Measurements from ENCODE around the gene SLIT3.

The SLIT3 gene

DNA sequence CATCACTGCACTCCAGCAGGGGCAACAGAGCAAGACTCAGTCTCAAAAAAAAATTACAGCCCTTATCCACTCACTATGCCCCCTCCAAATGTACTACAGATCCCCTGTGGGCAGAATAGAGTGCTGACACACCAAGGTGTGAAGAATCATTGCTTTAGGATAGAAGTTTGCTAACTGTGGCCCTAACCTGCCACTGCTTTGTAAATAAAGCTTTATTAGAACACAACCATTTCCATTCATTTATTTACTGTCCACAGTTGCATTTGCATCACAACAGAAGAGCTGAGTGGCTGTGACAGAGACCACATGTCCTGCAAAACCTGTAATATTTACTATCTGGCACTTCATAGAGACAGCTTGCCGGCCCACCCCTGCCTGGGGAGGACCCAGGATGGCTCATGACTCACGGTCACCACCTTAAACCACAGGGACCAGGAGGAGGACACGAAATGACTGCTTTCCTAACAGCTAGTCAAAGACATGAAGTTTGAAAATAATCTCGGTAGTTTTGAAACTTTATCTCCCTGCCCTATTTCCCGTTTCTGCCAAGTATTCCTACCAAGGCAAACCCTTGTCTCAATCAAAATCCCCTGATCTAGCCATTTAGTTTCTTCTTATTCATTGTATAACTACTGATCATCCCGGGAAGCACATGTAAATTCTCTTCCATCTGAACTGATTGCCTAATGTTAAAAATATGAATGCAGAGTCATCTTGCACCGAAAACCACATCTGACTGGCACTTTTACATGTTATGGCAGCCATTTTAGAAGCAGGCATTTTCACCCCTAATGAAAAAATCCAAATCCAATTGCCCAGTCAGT lies 206.1 kb downstream of the SLIT3 start:
- DNase-seq (ENCODE audit: low read depth), result peak; percentile 44
- TF ChIP-seq, protein P1, sequence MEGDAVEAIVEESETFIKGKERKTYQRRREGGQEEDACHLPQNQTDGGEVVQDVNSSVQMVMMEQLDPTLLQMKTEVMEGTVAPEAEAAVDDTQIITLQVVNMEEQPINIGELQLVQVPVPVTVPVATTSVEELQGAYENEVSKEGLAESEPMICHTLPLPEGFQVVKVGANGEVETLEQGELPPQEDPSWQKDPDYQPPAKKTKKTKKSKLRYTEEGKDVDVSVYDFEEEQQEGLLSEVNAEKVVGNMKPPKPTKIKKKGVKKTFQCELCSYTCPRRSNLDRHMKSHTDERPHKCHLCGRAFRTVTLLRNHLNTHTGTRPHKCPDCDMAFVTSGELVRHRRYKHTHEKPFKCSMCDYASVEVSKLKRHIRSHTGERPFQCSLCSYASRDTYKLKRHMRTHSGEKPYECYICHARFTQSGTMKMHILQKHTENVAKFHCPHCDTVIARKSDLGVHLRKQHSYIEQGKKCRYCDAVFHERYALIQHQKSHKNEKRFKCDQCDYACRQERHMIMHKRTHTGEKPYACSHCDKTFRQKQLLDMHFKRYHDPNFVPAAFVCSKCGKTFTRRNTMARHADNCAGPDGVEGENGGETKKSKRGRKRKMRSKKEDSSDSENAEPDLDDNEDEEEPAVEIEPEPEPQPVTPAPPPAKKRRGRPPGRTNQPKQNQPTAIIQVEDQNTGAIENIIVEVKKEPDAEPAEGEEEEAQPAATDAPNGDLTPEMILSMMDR (conservative IDR thresholded peaks at IDR 0.05; ENCODE audit: control insufficient read depth, insufficient read depth, low read depth, low read length), result no peak
- H3K4me3 ChIP-seq (ENCODE audit: control insufficient read depth, low read depth, low read length), result no peak overlapping the region

DNA sequence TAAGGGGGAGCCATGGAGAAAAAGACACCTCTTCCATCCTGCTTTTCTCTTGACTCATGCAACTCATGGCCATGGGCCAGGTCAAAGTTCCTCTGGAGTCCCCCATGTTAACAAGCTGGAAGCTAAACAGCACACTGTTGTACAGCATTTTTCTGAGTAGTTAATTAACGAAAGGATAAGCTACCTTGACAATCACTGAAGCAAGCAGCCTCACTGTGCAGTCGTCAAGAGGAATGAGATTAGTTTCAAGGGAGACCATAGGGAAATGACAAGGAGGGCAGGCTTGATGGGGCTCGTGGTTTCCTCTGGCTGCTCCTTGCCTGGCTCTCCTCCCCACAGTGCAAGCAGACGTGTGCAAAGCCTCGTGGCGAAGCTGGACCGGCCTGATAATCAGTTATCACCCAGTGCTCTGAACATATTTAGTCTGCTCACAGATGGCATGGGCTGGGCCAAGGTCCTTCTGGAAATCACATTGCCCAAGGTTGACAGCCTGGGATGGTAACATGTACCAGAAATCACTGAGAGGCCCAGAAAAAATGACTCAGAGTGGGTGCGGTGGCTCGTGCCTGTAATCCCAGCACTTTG lies 209.5 kb downstream of the SLIT3 start:
- TF ChIP-seq, protein P1 (conservative IDR thresholded peaks at IDR 0.05; ENCODE audit: control insufficient read depth, insufficient read depth, low read depth, low read length), result no peak
- no peak overlapping the region for H3K4me3 ChIP-seq (ENCODE audit: control insufficient read depth, low read depth, low read length)
- no peak for DNase-seq (ENCODE audit: low read depth)

DNA sequence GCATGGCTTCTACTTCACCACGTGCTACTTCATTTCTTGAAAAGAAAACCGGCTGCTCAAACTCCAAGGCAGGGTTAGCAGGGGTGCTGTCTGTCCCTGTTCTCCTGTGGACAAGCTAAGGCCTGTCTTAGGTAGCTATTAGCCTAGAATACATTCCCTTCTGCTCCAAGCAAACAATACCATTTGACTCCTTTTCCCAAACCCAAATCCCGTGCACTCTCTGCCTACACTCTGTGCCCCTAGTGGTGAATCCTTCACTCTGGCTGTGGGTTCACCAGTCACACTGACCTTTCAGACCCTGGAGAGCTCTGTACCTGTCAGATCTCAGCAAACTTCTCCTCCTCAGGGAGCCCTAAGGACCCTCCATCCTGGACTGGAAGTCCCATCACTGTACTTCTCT lies 211.6 kb downstream of the SLIT3 start:
- no peak for DNase-seq (ENCODE audit: low read depth)
- TF ChIP-seq, protein P1 (conservative IDR thresholded peaks at IDR 0.05; ENCODE audit: control insufficient read depth, insufficient read depth, low read depth, low read length), result peak; percentile 9
- H3K4me3 ChIP-seq (ENCODE audit: control insufficient read depth, low read depth, low read length), result no peak overlapping the region

DNA sequence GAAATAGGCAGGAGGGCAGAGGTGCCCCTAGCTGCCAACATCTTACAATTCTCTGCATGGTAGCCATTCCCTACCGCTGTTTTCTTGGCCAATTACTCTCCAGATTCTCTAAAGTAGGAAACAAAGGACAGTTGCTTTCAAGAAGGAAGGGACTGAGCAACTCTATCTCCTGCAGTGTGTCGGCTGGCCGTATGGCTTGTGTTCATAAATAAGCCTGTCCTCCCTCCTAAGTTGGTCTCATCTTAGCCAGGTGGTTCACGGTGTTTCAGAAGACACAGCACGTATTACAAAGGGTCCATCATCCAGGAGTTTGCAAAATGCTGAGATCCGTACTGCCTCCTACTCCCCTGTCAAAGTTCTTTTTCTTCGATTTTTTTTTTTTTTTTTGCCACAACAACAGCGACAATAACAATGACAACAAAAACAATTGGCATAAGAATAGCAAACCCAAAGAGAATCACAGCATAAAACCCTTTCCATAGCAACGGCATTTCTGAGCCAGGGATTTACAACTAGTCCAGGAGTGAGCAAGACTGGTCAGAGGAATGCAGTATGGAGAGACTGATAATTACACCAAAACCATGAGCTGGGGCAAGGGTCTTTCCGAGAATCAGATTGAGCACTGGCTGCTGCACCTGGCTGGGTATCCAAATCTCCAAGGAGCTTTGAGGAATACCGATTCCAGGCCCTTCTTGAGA lies 212.8 kb downstream of the SLIT3 start:
- DNase-seq (ENCODE audit: low read depth), result no peak
- H3K4me3 ChIP-seq (ENCODE audit: control insufficient read depth, low read depth, low read length), result no peak overlapping the region
- TF ChIP-seq, protein P1 (conservative IDR thresholded peaks at IDR 0.05; ENCODE audit: control insufficient read depth, insufficient read depth, low read depth, low read length), result no peak

DNA sequence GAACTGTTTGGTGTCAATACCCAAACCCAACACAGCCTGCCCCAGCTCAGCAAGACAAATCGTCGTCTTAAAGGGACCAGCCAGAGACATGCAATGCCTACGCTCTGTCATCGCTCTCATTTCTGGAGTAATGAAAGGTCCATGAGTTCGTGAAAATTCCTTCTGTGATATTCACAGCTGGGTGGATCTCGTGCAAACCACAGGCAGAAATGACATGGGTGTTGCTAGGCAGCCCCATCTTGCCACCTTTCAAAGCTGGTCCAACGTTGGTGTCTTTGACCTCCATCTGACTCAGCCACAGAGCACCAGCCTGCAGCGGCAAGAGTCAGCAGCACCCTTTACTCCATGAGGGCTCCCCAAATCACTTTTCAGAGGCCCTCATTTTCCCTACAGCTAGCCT lies 215.3 kb downstream of the SLIT3 start:
- TF ChIP-seq, protein P1 (conservative IDR thresholded peaks at IDR 0.05; ENCODE audit: control insufficient read depth, insufficient read depth, low read depth, low read length), result no peak
- no peak overlapping the region for H3K4me3 ChIP-seq (ENCODE audit: control insufficient read depth, low read depth, low read length)
- DNase-seq (ENCODE audit: low read depth), result no peak

DNA sequence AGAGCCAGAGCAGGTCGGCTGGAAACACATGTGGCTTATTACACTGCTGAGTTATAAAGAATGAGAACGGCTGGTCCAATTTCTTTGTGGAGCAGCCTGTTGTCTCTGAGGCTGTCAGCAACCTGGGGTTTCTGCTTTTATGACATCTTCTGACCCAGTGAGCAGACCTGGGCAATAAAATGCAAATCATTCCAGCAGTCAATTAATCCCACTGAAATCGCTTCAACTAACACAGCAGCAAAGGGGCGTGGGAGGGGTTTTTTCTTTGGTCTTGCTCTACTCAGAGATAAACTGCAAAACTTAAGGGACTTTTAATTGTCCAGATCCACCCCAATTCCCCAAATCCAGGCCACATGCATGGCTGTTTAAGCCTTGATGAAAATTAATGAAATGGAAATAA lies 215.7 kb downstream of the SLIT3 start:
- TF ChIP-seq, protein P1 (conservative IDR thresholded peaks at IDR 0.05; ENCODE audit: control insufficient read depth, insufficient read depth, low read depth, low read length), result no peak
- no peak for DNase-seq (ENCODE audit: low read depth)
- H3K4me3 ChIP-seq (ENCODE audit: control insufficient read depth, low read depth, low read length), result no peak overlapping the region
